ENCODE measurements around the gene GOLGA2.

The GOLGA2 gene

GRCh38 chr9:128304136-128304970 is 28.5 kb upstream of the GOLGA2 start:
- ATAC-seq, result no peak
- Mint-ChIP-seq H3K36me3 (peaks cover 19% of the 10 kb centered on the region), H3K4me1 (peaks cover 7% of the 10 kb centered on the region), H3K4me3 (no peak overlapping the region), H3K9me3 (no peaks in the 10 kb centered on the region), H3K27ac (peak overlapping the region; percentile 90)
- no peak for DNase-seq (ENCODE audit: low spot score in 2 of 2)

DNA sequence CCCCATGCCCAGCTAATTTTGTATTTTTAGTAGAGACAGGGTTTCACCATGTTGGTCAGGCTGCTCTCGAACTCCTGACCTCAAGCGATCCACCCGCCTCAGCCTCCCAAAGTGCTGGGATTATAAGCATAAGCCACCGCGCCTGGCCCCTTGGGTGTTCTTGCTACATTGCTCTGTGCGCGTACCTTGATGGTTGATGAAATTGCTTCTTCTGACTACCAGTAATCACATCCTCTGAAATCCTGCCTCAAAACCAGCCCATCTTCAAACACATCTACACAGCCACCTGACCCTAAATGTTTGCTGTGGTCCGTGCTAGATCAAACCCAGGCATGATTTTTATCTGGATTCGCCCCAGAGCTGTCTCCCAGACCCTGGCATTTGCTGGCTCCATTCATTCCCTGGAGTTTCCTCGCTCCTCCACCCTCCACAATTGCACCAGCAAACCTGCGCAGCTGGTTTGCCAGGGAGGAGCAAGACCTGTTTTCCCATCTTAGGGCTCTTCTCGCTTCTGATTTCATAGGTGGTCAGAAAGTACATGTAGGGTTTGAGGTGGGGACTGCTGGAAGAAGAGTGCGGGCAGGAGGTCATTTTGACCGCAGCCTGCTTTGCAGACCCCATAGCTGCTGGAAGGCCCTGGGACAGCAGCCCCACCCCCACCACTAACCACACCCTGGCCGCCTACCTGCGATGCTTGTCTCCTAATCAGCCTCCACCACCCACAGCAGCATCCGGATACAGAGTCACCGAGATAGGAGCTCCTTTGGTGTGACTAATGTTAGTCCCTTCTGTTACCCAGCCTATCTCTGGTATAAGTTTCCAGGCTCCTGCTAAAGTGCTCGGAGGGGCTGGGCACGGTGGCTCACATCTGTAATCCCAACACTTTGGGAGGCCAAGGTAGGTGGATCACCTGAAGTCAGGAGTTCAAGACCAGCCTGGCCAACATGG is 23.0 kb upstream of the GOLGA2 start:
- no peaks in the 10 kb centered on the region for H3K36me3 Mint-ChIP-seq
- no peaks in the 10 kb centered on the region for H3K9me3 Mint-ChIP-seq
- ATAC-seq, result no peak
- no peak for DNase-seq (ENCODE audit: low spot score in 2 of 2)
- no peak overlapping the region for H3K27ac Mint-ChIP-seq
- no peak overlapping the region for H3K4me3 Mint-ChIP-seq
- no peaks in the 10 kb centered on the region for H3K4me1 Mint-ChIP-seq

- no peak overlapping the region for H3K4me3 Mint-ChIP-seq
- H3K4me1 Mint-ChIP-seq, result no peaks in the 10 kb centered on the region
- H3K9me3 Mint-ChIP-seq, result no peaks in the 10 kb centered on the region
- no peak overlapping the region for H3K27ac Mint-ChIP-seq
- no peaks in the 10 kb centered on the region for H3K36me3 Mint-ChIP-seq
- ATAC-seq (no peak), DNase-seq (ENCODE audit: low spot score in 2 of 2) (no peak)
Measured at GRCh38 chr9:128297221-128297773, 21.5 kb upstream of the GOLGA2 start.

GRCh38 chr9:128296340-128297220 is 20.8 kb upstream of the GOLGA2 start:
- DNase-seq (ENCODE audit: low spot score in 2 of 2) (no peak), ATAC-seq (no peak)
- no peaks in the 10 kb centered on the region for H3K36me3 Mint-ChIP-seq
- no peaks in the 10 kb centered on the region for H3K9me3 Mint-ChIP-seq
- no peak overlapping the region for H3K4me3 Mint-ChIP-seq
- no peaks in the 10 kb centered on the region for H3K4me1 Mint-ChIP-seq
- H3K27ac Mint-ChIP-seq, result no peak overlapping the region

GRCh38 chr9:128294142-128294541 is 18.3 kb upstream of the GOLGA2 start:
- DNase-seq (ENCODE audit: low spot score in 2 of 2), result no peak
- Mint-ChIP-seq H3K27ac (peak overlapping the region; percentile 43), H3K36me3 (peaks cover under 1% of the 10 kb centered on the region), H3K4me1 (no peaks in the 10 kb centered on the region), H3K4me3 (no peak overlapping the region), H3K9me3 (no peaks in the 10 kb centered on the region)
- ATAC-seq, result no peak

GRCh38 chr9:128293091-128293490 is 17.3 kb upstream of the GOLGA2 start:
- Mint-ChIP-seq H3K36me3 (peaks cover 10% of the 10 kb centered on the region), H3K9me3 (no peaks in the 10 kb centered on the region), H3K27ac (no peak overlapping the region), H3K4me3 (no peak overlapping the region), H3K4me1 (no peaks in the 10 kb centered on the region)
- DNase-seq (ENCODE audit: low spot score in 2 of 2) (no peak), ATAC-seq (no peak)

GRCh38 chr9:128292009-128292408 is 16.2 kb upstream of the GOLGA2 start:
- DNase-seq (ENCODE audit: low spot score in 2 of 2) (no peak), ATAC-seq (no peak)
- H3K36me3 Mint-ChIP-seq, result peaks cover 12% of the 10 kb centered on the region
- no peaks in the 10 kb centered on the region for H3K9me3 Mint-ChIP-seq
- no peak overlapping the region for H3K27ac Mint-ChIP-seq
- H3K4me1 Mint-ChIP-seq, result no peaks in the 10 kb centered on the region
- no peak overlapping the region for H3K4me3 Mint-ChIP-seq

DNA sequence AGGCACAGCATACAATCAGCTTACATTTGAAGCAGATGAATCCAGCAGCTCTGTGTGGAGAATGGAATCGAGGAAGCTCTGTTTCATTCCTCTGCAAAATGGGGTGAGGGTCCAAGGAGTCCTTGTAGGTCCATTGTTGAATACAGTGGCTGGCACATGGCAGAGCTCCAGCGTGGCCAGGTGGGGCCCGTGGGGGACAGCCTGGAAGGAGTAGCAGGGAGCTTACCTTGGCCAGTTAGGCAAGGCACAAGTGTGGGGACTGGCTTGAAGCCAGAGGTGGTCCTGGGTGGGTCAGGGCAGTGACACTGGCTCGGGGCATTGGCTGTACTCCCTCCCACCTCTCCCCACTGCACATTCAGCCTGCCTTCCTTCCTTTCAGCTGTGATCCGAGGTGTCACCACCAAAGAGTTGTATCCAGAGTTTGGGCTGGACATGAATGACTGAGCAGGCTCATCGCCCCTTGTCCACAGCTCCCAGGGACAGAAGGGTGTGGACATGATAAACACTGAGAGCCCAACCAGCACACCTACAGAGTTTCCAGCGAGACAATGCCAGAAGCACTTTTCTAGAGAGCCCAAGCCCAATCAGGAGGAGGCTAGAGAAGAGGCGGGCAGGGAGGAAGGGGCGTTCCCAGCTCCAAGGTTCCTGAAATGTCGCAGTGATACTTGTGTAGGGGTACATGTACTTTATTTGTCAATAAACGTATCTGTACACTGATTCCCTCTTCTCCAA is 12.6 kb upstream of the GOLGA2 start:
- ATAC-seq, result no peak
- H3K36me3 Mint-ChIP-seq, result peaks cover 20% of the 10 kb centered on the region
- H3K27ac Mint-ChIP-seq, result no peak overlapping the region
- H3K4me3 Mint-ChIP-seq, result no peak overlapping the region
- no peaks in the 10 kb centered on the region for H3K9me3 Mint-ChIP-seq
- H3K4me1 Mint-ChIP-seq, result no peaks in the 10 kb centered on the region
- no peak for DNase-seq (ENCODE audit: low spot score in 2 of 2)

GRCh38 chr9:128286440-128286839 is 10.6 kb upstream of the GOLGA2 start:
- Mint-ChIP-seq H3K4me3 (no peak overlapping the region), H3K27ac (peak overlapping the region; percentile 56), H3K36me3 (peaks cover 20% of the 10 kb centered on the region), H3K9me3 (no peaks in the 10 kb centered on the region), H3K4me1 (no peaks in the 10 kb centered on the region)
- no peak for DNase-seq (ENCODE audit: low spot score in 2 of 2)
- no peak for ATAC-seq

DNA sequence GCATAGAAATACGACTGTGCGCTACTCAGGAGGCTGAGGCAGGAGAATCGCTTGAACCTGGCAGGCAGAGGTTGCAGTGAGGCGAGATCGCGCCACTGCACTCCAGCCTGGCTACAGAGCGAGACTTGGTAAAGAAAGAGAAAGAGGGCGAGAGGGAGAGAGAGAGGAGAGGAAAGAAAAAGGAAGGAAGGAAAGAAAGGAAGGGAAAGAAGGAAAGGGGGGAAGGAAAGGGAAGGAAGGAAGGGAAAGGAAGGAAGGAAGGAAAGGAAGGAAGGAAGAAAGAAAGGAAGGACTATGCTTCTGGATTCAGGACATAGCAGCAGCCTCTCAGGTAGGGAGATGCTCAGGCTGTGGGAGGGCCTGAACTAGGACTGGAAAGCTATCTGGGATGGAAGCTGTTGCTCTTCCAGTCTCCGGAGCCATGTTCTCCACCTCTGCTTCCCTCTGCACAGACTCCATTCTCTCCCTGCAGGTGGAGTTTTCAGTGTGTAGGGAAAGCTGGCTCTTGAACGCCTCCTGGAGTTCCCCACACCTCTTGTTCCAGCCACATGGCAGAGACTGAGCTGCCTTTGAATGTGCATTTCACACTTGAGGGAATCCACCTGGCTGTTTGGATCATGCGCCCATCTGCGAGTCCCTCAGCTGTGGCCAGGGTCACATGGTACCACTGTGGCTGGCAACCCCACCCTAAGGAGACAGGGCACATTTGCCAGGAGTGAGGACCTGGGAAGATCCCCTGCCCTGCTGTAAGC is 9.4 kb upstream of the GOLGA2 start:
- Mint-ChIP-seq H3K27ac (no peak overlapping the region), H3K4me3 (no peak overlapping the region)
- no peak for ATAC-seq

DNA sequence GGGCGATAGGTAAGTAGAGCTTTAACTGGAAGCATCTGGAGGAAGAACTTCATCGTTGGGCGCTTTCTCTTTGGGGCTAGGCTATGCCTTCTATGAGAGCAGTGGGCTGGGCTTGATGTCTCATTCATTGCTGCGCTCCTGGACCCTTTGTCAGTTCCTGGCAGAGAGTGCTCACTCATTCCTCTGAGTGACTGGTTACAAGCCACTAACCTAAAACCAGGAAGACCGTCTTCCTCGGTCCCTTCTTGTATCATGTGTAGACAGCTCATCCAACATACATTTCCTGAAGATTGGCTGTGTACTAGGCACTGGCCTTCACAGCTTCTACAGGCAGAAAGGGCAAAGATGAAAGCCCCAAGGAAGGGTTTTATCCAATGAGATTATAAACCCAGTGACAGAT is 6.7 kb upstream of the GOLGA2 start:
- H3K27ac Mint-ChIP-seq, result no peak overlapping the region
- H3K4me3 Mint-ChIP-seq, result no peak overlapping the region
- H3K4me1 Mint-ChIP-seq, result peaks cover 9% of the 10 kb centered on the region
- no peaks in the 10 kb centered on the region for H3K9me3 Mint-ChIP-seq
- DNase-seq (ENCODE audit: low spot score in 2 of 2) (no peak), ATAC-seq (no peak)
- peaks cover 11% of the 10 kb centered on the region for H3K36me3 Mint-ChIP-seq

More for the DNA sequence above, 9.4 kb upstream of the GOLGA2 start:
- Mint-ChIP-seq H3K9me3 (no peaks in the 10 kb centered on the region), H3K36me3 (peaks cover 20% of the 10 kb centered on the region), H3K4me1 (no peaks in the 10 kb centered on the region)
- DNase-seq (ENCODE audit: low spot score in 2 of 2), result no peak

DNA sequence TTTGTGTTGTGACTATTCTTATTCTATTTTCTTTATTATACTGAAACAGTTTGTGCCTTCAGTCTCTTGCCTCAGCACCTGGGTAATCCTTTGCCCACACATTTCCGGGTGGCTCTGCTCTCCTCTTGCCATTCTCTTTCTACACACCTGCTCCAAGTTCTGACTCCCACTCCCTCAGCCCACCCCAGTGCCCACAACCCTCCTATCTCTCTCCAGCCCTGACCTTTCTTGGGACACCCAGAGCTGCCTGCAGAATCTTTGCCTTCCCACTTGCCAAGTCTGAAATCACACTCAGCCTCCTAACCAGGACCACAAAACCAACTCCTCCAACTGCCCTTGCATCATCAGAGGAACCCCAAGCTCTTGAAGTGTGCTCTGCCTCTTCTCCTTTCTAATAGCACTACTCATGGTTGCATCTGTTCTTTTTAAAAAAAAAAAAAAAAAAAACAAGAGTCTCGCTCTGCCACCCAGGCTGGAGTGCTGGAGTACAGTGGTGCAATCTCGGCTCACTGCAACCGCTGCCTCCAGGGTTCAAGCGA is 4.3 kb upstream of the GOLGA2 start:
- H3K4me1 Mint-ChIP-seq, result peaks cover 25% of the 10 kb centered on the region
- no peak overlapping the region for H3K4me3 Mint-ChIP-seq
- no peak overlapping the region for H3K27ac Mint-ChIP-seq
- DNase-seq (ENCODE audit: low spot score in 2 of 2), result no peak
- no peaks in the 10 kb centered on the region for H3K9me3 Mint-ChIP-seq
- H3K36me3 Mint-ChIP-seq, result peaks cover 18% of the 10 kb centered on the region
- ATAC-seq, result no peak

Data from stimulated activated effector memory CD8-positive, alpha-beta T cell treated with anti-CD3 and anti-CD28 coated beads, Interleukin-12 subunit alpha, Interleukin-12 subunit beta, amount 100 ng/mL, for 72 hours (primary cell).